ENCODE data around the gene NPTX1. TPM values are rescaled to one million over a fixed set of nuclear protein-coding genes. Genes with fewer than 3 reads are reported as not detected.

Gene NPTX1
- total and polyA plus RNA-seq, 9 of the 15 experiments (the other 6 are each of a cell fraction or from before 2014, with no cell fraction given), result 0.04 TPM; not detected in 8

GRCh38 chr17:80457236-80457856 lies 19.1 kb downstream of the NPTX1 start (continued):
- TF ChIP-seq, protein P1, sequence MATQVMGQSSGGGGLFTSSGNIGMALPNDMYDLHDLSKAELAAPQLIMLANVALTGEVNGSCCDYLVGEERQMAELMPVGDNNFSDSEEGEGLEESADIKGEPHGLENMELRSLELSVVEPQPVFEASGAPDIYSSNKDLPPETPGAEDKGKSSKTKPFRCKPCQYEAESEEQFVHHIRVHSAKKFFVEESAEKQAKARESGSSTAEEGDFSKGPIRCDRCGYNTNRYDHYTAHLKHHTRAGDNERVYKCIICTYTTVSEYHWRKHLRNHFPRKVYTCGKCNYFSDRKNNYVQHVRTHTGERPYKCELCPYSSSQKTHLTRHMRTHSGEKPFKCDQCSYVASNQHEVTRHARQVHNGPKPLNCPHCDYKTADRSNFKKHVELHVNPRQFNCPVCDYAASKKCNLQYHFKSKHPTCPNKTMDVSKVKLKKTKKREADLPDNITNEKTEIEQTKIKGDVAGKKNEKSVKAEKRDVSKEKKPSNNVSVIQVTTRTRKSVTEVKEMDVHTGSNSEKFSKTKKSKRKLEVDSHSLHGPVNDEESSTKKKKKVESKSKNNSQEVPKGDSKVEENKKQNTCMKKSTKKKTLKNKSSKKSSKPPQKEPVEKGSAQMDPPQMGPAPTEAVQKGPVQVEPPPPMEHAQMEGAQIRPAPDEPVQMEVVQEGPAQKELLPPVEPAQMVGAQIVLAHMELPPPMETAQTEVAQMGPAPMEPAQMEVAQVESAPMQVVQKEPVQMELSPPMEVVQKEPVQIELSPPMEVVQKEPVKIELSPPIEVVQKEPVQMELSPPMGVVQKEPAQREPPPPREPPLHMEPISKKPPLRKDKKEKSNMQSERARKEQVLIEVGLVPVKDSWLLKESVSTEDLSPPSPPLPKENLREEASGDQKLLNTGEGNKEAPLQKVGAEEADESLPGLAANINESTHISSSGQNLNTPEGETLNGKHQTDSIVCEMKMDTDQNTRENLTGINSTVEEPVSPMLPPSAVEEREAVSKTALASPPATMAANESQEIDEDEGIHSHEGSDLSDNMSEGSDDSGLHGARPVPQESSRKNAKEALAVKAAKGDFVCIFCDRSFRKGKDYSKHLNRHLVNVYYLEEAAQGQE (IDR thresholded peaks at IDR 0.05; ENCODE audit: borderline replicate concordance), result no peak
- TF ChIP-seq, protein P1 (CRISPR knock-in tag; IDR thresholded peaks at IDR 0.05; ENCODE audit: low read depth), result no peak
- TF ChIP-seq VEZF1 (CRISPR knock-in tag; IDR thresholded peaks at IDR 0.05) (peak; percentile 6; the same call in 1 of the 2 replicates), ZNF24 (IDR thresholded peaks at IDR 0.05) (no peak), RAD21 (CRISPR knock-in tag; conservative IDR thresholded peaks at IDR 0.05 in 1 of 2, IDR thresholded peaks at IDR 0.05 in 1 of 2) (no peak), SRF (CRISPR knock-in tag; IDR thresholded peaks at IDR 0.05) (no peak), RHOXF2B (CRISPR knock-in tag; conservative IDR thresholded peaks at IDR 0.05) (no peak), ZNF830 (CRISPR knock-in tag; IDR thresholded peaks at IDR 0.05) (no peak), PYGO2 (tag; IDR thresholded peaks at IDR 0.05) (no peak), TFAP4 (CRISPR knock-in tag; IDR thresholded peaks at IDR 0.05; ENCODE audit: borderline replicate concordance) (peak; percentile 79)
- TF ChIP-seq, protein P2, sequence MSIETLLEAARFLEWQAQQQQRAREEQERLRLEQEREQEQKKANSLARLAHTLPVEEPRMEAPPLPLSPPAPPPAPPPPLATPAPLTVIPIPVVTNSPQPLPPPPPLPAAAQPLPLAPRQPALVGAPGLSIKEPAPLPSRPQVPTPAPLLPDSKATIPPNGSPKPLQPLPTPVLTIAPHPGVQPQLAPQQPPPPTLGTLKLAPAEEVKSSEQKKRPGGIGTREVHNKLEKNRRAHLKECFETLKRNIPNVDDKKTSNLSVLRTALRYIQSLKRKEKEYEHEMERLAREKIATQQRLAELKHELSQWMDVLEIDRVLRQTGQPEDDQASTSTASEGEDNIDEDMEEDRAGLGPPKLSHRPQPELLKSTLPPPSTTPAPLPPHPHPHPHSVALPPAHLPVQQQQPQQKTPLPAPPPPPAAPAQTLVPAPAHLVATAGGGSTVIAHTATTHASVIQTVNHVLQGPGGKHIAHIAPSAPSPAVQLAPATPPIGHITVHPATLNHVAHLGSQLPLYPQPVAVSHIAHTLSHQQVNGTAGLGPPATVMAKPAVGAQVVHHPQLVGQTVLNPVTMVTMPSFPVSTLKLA (conservative IDR thresholded peaks at IDR 0.05), result peak in 1 of 2 experiments; percentile 42; a peak in 1 of 4 replicates
